NCI-H2171 treated with DMSO at 0.1 percent for 48 hours (cell line): ENCODE results near the gene CDC42SE1.

Experiments used
- DNase-seq: peaks from one replicate; lab custom pipeline; 2025; lab: John Stamatoyannopoulos, UW

The CDC42SE1 gene

DNA sequence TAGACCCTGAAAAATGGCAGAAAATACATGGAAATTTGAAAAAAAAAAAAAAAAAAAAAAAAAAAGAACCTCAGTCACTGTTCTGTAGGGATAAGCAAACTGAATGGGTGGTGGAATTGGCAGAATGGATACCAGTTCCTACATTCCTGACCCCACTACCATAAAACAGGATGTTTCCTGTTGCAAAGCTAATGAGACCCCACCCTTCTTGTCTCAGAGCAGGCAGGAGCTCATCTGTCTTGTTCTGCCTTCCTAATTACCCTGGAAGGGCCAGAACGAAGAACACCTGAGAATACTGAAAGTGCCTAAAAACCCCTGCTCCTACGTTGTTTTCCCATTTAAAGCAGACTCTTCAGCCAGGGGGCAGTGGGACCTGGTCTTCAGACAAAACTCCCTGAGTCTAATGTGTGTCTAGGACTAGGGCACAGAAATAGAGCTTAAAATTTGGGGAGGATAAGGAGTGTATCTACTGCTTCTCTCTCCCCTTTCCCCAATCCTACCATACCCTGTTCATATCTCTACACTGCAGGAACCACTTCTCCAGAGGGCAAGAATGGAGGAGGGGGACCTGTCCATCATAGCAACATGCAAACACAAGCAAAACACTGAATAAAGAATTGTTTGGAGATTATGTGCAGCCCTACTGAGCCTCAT is 7.9 kb downstream of the CDC42SE1 start:
- no peak for DNase-seq

DNA sequence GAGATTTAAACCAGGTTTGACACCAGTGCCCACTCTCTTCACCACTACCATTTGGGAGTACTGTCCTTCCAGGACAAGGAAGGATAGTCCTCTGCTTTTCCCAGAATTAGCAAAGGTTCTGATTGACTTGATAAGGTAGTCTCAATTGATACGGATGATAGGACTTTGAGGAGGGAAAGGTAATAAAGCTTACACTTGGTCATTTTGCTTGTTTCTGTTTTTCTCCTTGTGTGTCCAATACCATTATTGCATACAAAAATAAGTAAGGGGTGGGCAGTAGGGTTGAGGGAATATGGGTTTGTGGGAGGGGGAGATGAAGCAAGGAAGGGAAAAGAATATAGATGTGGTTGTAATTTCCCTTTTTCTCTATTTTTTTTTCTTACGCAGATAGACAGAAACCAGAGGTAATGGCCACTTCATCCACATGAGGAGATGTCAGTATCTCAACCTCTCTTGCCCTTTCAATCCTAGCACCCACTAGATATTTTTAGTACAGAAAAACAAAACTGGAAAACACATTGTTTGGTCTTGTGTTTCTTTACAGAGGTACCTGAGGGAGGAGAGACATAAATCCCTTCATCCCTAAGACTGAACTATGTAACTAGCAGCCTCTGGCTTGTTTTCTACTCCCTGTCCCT is 9.3 kb downstream of the CDC42SE1 start:
- no peak for DNase-seq

GRCh38 chr1:151049458-151049857 is 10.0 kb downstream of the CDC42SE1 start:
- DNase-seq = no peak

DNA sequence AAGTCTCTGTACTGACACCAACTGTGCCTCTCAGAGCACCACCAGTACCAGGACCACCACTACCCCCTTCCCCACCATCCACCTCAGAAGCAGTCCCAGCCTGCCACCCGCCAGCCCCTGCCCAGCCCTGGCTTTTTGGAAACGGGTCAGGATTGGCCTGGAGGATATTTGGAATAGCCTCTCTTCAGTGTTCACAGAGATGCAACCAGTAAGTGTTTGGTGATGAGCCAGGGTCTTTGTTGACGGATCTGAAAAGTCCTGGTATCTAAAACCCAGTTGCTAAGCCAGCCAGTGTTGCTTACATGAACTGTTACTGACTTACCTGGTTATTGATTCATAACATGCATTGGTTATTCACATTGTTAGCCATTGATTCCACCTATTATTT is 10.8 kb downstream of the CDC42SE1 start:
- DNase-seq = no peak

DNA sequence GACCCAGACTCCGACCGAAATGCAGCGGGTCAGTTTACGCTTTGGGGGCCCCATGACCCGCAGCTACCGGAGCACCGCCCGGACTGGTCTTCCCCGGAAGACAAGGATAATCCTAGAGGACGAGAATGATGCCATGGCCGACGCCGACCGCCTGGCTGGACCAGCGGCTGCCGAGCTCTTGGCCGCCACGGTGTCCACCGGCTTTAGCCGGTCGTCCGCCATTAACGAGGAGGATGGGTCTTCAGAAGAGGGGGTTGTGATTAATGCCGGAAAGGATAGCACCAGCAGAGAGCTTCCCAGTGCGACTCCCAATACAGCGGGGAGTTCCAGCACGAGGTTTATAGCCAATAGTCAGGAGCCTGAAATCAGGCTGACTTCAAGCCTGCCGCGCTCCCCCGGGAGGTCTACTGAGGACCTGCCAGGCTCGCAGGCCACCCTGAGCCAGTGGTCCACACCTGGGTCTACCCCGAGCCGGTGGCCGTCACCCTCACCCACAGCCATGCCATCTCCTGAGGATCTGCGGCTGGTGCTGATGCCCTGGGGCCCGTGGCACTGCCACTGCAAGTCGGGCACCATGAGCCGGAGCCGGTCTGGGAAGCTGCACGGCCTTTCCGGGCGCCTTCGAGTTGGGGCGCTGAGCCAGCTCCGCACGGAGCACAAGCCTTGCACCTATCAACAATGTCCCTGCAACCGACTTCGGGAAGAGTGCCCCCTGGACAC is 11.3 kb downstream of the CDC42SE1 start:
- DNase-seq = peak; percentile 52

- DNase-seq = peak; percentile 69
Measured at GRCh38 chr1:151047591-151047924, 11.9 kb downstream of the CDC42SE1 start, which contains the start of gene C1orf56. TSS of gene C1orf56 (plus strand) at chr1:151047751. CDS start at chr1:151047848, 97 bp downstream.

DNA sequence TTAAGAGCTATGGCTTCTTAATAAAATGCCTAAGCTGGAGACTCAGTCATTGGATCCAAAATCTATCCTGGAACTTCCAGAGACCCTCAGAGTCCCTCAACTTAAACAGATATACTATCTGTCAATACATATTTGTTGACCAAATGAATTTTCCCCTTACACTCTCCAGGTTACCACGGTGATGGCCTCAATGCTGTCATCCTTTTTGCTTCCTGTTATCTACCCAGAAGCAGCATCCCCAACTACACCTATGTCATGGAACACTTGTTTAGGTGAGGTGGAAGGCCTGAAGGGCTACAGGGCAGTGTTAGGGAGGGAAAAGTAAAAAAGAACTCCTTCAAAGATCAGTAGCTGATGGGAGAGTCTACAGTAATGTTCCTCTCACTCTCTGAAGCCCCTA is 16.3 kb downstream of the CDC42SE1 start:
- no peak for DNase-seq

- no peak for DNase-seq
Measured at GRCh38 chr1:151039521-151039920, 19.9 kb downstream of the CDC42SE1 start.

DNA sequence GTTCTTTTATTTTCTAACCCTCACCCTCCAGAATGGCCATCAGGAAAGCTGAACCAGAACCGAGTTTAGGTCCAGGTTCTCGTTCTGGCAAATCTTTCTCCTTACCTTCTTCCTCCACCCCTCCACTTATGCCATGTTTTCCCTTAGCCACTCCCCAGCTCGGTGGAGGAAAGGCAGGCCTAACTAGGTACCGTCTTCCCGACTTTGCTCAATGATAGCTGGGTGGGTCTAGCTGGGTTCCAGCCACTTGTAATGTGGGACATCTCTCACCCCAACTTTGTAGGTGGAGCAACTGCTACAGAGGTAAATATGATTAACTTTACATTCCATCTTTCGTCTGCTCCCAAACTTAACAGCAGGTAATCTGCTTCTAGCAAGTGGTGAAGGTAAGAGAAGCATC is 22.4 kb downstream of the CDC42SE1 start:
- DNase-seq = no peak

DNA sequence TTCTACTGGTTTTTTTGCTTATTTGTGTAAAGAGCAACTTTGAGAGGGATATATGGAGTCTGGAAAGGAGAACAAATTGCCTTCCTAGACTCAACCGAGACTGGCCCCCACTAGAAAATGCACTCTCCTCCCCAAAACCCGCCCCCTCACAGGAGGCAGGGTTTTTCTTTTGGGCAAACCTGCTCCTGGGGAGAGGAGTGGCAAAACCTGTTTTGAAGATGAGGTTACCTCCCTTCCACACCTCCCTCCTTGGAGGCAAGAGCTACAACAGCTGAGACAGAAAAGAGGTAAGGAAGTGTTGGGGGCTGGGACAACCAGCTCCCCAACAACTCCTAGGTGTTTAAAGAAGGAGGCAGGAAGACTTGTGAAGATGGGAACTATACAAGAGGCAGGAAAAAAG is 23.1 kb downstream of the CDC42SE1 start, which contains the start of gene BNIPL:
Gene BNIPL (plus strand): TSS at position 231 of the 400 bp plus-strand sequence. CDS start 140 bp downstream, at position 371.
- no peak for DNase-seq

- DNase-seq = no peak
Measured at GRCh38 chr1:151035167-151035566, 24.3 kb downstream of the CDC42SE1 start.

- no peak for DNase-seq
Measured at GRCh38 chr1:151032164-151032563, 27.3 kb downstream of the CDC42SE1 start.

DNA sequence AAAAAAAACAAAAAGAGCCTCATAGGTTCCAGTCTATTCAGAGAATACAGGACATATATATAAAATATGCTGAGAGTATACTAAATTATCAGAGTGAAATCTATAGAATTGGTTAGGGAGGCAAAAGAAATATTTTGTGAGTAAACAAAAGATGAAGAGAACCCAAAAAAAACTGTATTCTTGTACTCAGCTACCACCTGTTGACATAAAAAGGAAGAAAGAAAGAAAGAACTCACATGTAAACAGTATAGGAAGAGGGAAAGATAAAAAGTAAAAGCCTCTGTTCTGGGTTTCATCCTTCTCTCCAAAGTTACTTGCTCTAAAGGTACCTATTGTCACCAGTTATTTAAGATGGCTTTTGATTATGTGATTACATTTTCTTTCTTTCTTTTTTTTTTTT is 33.0 kb downstream of the CDC42SE1 start:
- DNase-seq = no peak

GRCh38 chr1:151024540-151025146 is 34.8 kb downstream of the CDC42SE1 start:
- DNase-seq = peak; percentile 10

DNA sequence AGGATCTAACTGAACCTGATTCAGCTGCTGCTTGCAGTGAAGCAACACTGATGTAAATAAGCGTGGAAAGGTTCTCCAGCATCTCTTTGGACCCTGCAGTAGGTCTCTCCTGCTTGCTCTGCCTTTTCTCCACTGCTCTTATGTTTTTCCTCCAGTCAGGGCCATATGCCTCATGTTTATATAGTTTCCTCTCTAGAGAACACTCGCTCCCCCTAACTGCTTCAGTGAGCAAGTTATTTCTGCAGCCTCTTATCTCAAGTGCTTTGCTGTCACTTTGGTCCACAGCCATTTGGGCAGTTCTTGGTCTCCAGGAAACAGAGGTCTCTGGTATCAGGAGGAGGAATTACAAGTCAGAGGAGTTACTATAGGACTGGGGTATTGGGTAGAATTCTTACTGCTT is 45.9 kb downstream of the CDC42SE1 start:
- DNase-seq = peak; percentile 92

DNA sequence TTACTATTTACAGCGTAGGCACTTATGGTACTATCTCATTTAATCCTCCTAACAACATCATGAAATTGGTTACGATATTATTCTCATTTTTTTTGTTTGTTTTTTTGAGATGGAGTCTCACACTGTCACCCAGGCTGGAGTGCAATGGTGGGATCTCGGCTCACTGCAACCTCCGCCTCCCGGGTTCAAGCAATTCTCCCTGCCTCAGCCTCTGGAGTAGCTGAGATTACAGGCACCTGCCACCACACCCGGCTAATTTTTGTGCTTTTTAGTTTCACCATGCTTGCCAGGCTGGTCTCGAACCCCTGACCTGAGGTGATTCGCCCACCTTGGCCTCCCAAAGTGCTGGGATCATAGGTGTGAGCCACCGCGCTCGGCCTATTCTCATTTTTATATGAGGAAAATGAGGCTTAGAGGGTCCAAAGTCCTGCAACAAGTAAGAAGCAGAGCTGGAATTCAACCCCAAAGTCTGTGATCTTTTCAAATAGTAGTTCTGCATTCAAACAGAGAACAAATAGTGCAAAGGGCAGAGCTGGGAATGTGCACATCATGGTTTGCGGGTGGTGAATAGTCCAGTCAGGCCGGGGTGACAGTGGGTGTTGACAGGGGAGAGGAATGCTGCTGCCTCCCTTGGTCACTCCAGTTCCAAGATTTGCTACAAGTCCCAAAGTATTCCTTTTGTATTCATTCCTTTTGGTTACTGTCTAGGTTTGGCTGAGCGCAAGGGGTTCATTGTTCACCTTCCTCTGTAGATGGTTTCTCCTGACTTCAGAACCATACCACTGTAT is 46.5 kb downstream of the CDC42SE1 start:
- no peak for DNase-seq

DNA sequence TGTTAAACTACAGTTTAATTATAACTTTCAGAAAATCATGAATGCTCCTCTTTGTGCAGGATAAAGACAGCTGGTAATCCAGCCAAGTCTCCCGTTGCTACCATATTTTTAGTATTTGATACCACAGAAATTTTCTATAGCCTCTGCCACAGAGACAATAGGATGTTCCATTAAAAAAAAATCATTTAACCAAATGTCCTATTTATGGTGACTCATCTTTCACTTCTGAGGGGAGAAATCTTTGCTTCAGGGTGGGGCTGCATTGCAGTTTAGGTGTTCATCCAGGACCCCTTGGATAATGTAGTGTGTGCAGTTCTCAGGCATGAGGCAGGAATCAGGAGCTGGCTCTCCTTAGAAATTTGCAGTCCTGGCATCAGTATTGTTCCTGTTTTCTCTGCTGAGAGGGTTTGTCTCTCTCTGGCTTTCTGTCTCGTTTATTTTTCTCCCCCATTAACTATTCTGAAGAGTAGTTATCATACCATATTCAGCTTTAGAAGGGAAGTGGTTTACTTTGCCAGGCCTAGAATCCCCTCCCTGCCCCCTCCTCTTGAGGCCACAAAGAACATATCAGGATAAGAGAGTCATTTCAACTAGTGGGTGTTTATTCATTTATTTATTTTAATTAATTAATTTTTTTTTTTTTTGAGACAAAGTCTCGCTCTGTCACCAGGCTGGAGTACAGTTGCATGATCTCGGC is 48.1 kb downstream of the CDC42SE1 start:
- DNase-seq = no peak

DNA sequence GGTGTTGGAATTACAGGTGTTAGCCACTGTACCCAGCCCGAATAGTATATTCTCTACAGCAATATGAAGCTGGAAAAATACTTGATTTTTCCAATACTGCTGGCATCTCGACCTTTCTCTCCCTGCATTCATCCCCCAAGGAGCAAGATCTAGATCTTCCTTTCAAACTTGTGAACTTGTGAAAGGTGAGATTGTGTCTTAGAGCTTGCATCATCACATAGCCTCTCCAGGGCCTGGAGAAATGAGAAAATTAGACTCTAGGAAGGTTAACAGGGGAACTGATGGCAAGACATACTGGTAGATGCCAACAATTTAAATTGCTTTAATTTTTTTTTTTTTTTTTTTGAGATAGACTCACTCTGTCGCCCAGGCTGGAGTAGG is 49.1 kb downstream of the CDC42SE1 start:
- DNase-seq = no peak

DNA sequence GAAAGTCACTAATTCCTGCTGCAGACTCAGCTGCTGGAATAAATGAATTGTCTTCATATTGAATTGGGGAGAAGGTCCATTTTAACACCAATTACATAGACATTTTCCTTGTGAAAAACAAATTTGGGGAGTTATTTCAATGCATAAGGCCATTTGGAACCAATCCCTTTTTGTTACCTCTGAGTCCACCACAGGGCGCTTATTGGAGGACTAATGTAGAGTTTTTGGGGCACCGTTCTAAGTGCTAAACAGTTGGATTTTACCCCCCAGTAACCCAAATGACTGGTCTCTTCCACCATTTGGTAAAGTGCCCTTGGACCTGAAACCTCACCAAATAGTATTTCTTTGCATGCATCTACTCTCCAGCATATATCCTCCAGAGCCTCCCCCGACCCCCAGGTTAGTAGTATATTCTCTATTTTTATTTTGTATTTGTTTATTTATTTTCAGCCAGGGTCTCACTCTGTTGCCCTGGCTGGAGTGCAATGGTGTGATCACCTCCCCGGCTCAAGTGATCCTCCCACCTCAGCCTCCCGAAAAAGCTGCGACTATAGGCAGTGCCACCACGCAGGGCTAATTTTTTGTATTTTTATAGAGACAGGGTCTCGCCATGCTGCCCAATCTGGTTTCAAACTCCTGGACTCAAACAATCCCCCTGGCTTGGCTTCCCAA is 49.6 kb downstream of the CDC42SE1 start:
- DNase-seq = no peak

DNA sequence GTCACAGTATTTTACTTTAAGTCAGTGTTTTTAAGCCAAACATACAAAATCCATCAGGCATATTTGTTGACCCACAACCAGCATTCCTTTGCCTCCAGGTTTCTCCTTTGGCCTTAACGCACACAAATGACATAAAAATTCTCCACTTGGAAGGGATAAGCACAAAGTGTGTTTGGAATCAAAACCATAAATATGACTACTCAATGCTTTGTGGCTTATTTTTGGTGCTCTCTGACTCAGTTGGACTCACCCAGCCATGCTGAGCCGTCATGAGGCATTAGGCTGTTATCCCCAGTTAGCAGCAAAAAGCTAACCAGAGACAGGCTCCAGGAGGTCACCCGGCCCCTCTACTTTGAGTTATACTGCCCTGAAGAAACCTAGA is 50.2 kb downstream of the CDC42SE1 start:
- DNase-seq = no peak
